Lower leg skin (tissue), 4 donors: ENCODE measurements around the gene MAP3K7. TPM values are rescaled to one million over a fixed set of nuclear protein-coding genes. Genes with fewer than 3 reads are reported as not detected.

Experiments
- DNase-seq, 2 donors: peaks; one replicate each; pipeline ENCODE4 v3.0.0-alpha.2; 2019; ENCODE audit warnings: low spot score in 2 of 2
- H3K4me3 ChIP-seq: fragments of 200-600 bp; sonication (generic); 2 replicates; pipeline ENCODE4 v1.5.1; 2017; ENCODE audit warnings: mild to moderate bottlenecking, low read depth; ENCODE audit not compliant: poor library complexity, severe bottlenecking
- POLR2A ChIP-seq, 2 donors: fragments of 450-650 bp; IDR thresholded peaks; one replicate each; pipeline ENCODE4 v1.6.1; 2016 to 2017; ENCODE audit warnings: antibody characterized with exemption in 2 of 2, mild to moderate bottlenecking in 1 of 2, moderate library complexity in 1 of 2
- WGBS, 2 donors: methylation state at CpG; one replicate each; pipeline ENCODE4 v1.1.5; 2018; 5-methylcytosine and 5-hydroxymethylcytosine counted together
- intact Hi-C: fragments of 100-400 bp; cut with DNase I; formaldehyde crosslinking; loops from one replicate; pipeline ENCODE4 v1.15.0; 2023; ENCODE audit warnings: low total_unique reads
- total RNA-seq, 4 donors: library from RNA; depleted of rRNA; stranded (reverse); fragments of >200 nt; gene quantifications; one replicate each; pipeline ENCODE4 v1.1.0, GENCODE V29; 2016
- TF ChIP-seq, protein P1 (sequence below), 3 donors: fragments of 450-650 bp; IDR thresholded peaks; one replicate each; pipeline ENCODE4 v1.5.1; 2016; ENCODE audit warnings: antibody characterized with exemption in 3 of 3, mild to moderate bottlenecking in 3 of 3, moderate library complexity in 2 of 3

The MAP3K7 gene
- total RNA-seq, 4 donors from 2014 or later: 21.5 to 25.8 (median 23.5) TPM

DNA sequence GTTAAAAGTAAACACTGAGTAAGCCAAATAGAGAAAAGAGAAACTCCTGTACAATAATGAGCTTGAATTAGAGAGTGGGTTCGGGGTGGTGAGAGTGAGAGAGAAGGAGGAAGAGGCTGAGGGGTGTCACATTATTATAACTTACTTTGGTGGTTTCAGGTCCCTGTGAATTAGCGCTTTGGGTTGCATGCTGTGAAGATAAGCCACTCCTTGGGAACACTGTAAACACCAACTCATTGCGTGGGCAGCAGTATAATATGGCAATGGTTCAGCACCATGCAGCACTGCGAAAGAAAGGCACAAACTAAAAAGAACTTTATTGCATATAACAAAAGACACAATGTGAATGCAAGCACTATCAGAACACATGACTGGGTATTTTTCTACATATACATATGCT is 26.9 kb downstream of the MAP3K7 start:
- no peak for DNase-seq
- H3K4me3 ChIP-seq: no peak overlapping the region
- 97 to 98% methylated on average over 4 of the region's 4 CpGs for WGBS, 2 donors
- intact Hi-C loops: no loop called here
- no peak for TF ChIP-seq POLR2A (IDR thresholded peaks at IDR 0.05)
- TF ChIP-seq, protein P1, sequence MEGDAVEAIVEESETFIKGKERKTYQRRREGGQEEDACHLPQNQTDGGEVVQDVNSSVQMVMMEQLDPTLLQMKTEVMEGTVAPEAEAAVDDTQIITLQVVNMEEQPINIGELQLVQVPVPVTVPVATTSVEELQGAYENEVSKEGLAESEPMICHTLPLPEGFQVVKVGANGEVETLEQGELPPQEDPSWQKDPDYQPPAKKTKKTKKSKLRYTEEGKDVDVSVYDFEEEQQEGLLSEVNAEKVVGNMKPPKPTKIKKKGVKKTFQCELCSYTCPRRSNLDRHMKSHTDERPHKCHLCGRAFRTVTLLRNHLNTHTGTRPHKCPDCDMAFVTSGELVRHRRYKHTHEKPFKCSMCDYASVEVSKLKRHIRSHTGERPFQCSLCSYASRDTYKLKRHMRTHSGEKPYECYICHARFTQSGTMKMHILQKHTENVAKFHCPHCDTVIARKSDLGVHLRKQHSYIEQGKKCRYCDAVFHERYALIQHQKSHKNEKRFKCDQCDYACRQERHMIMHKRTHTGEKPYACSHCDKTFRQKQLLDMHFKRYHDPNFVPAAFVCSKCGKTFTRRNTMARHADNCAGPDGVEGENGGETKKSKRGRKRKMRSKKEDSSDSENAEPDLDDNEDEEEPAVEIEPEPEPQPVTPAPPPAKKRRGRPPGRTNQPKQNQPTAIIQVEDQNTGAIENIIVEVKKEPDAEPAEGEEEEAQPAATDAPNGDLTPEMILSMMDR (IDR thresholded peaks at IDR 0.05): no peak

DNA sequence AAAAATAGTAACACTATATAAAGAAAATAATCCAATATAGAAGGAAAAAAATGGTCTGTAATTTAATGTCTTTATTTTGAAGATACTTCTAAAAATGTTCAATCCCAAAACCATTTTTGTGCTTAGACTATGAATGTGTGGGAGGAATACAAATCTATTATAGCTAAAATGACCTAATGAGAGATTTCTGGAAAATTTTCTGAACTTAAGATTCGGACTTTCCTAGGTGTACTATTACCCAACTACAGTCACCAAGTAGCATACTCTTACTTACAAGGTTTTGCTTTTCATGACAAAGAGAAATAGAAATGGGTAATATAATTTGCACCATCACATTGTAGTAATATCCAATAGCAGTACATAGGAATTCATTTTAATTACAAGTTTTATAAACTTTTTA is 29.9 kb downstream of the MAP3K7 start:
- intact Hi-C loops: no loop called here
- TF ChIP-seq, protein P1 (IDR thresholded peaks at IDR 0.05): no peak
- TF ChIP-seq POLR2A (IDR thresholded peaks at IDR 0.05): no peak
- 96 to 100% methylated on average over 1 of the region's 1 CpG for WGBS, 2 donors
- no peak for DNase-seq
- no peak overlapping the region for H3K4me3 ChIP-seq

- DNase-seq: no peak
- intact Hi-C loops: no loop called here
- no peak overlapping the region for H3K4me3 ChIP-seq
- no peak for TF ChIP-seq POLR2A (IDR thresholded peaks at IDR 0.05)
- TF ChIP-seq, protein P1 (IDR thresholded peaks at IDR 0.05): no peak
- WGBS, 2 donors: 94 to 96% methylated on average over 2 of the region's 2 CpGs
Measured at GRCh38 chr6:90547991-90548390, 38.9 kb downstream of the MAP3K7 start.

DNA sequence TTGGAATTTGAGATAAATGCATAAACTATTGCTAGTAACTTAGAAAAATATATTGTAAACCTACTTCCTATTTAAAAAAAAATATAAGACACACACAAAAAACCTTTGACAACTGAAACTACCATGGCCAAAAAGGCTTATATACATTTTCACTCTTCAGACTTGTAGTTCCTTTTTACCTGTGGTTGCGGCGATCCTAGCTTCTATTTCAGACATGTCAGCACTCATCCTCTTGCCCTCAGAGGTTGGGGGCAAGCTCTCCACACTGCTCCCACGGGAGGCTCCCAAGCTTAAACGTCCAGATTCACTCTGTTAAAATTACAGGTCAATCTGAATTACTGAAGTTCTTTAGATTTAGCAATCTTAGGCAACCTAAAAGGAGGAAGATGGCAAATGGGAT is 39.8 kb downstream of the MAP3K7 start:
- no peak overlapping the region for H3K4me3 ChIP-seq
- intact Hi-C loops: no loop called here
- WGBS, 2 donors: 68 to 69% methylated on average over 4 of the region's 4 CpGs
- TF ChIP-seq, protein P1 (IDR thresholded peaks at IDR 0.05): no peak
- TF ChIP-seq POLR2A (IDR thresholded peaks at IDR 0.05): no peak
- no peak for DNase-seq

DNA sequence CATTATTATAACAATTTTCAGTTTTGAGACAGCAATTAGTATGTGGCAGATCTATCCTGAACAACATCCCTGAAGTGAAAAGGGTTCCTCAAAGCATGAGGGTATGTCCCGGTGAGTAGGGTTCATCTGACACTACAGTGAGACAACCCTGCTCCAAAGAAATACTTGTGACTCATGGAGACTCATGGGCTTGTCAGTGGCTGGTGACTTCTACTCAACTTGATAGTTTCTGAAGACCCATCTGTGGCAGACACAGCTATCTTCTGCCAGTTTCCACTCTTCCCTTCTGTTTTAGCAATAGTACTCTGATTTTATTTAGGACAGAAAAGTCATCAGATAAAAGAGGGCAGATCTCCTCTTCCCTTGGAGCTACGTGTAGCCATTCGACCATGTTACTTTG is 41.4 kb downstream of the MAP3K7 start:
- no peak for DNase-seq
- intact Hi-C loops: no loop called here
- WGBS, 2 donors: 95 to 96% methylated on average over 3 of the region's 3 CpGs
- TF ChIP-seq, protein P1 (IDR thresholded peaks at IDR 0.05): no peak
- no peak for TF ChIP-seq POLR2A (IDR thresholded peaks at IDR 0.05)
- H3K4me3 ChIP-seq: no peak overlapping the region

DNA sequence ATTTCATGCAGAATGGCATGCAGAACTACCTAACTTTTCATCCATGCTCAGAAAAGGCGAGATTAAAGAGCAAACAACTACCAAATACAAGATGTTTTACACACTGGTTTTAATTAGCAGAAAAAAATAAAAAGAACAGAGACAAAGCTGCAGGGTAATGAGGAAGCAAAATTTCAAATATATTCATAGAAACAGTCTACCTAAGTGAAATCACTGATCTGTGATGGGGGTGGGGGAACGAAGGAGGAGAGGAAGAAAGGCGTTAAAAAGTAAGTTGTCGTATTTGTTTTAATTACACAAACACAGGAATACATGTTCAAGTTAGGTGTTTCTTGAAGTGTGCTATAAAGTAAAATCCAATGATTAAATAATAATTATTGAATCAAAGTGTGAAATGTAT is 42.1 kb downstream of the MAP3K7 start:
- WGBS, 2 donors: 91 to 92% methylated on average over 4 of the region's 4 CpGs
- no peak overlapping the region for H3K4me3 ChIP-seq
- intact Hi-C loops: no loop called here
- no peak for DNase-seq
- TF ChIP-seq, protein P1 (IDR thresholded peaks at IDR 0.05): no peak
- TF ChIP-seq POLR2A (IDR thresholded peaks at IDR 0.05): no peak
